Measurements from ENCODE around the gene TBC1D14.

DNA sequence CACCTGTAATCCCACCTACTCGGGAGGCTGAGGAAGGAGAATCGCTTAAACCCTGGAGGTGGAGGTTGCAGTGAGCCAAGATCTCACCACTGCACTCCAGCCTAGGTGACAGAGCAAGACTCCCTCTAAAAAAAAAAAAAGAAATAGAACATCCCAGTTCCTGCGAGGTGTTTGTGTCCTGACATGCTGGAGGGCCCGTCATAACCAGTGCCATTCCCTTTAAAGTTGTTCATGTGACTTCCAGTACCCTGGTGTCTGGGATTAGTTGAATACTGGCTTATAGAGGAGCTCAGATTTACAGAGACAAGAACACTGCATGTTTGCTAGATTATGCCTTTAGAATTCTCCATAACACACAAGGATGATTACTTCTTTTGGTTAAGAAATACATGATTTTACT lies 95.9 kb downstream of the TBC1D14 start:
- TF ChIP-seq POLR2AphosphoS5 (IDR thresholded peaks at IDR 0.05; ENCODE audit: low read depth, low read length) (no peak), TAF1 (IDR thresholded peaks at IDR 0.05; ENCODE audit: borderline replicate concordance, insufficient read depth, low read length) (no peak), FOXP2 (optimal IDR thresholded peaks at IDR 0.05; ENCODE audit: borderline replicate concordance, extremely low read depth, extremely low read length, insufficient read depth) (no peak), SIN3A (IDR thresholded peaks at IDR 0.05; ENCODE audit: borderline replicate concordance, insufficient read depth, low read length) (no peak)
- TF ChIP-seq, protein P1, sequence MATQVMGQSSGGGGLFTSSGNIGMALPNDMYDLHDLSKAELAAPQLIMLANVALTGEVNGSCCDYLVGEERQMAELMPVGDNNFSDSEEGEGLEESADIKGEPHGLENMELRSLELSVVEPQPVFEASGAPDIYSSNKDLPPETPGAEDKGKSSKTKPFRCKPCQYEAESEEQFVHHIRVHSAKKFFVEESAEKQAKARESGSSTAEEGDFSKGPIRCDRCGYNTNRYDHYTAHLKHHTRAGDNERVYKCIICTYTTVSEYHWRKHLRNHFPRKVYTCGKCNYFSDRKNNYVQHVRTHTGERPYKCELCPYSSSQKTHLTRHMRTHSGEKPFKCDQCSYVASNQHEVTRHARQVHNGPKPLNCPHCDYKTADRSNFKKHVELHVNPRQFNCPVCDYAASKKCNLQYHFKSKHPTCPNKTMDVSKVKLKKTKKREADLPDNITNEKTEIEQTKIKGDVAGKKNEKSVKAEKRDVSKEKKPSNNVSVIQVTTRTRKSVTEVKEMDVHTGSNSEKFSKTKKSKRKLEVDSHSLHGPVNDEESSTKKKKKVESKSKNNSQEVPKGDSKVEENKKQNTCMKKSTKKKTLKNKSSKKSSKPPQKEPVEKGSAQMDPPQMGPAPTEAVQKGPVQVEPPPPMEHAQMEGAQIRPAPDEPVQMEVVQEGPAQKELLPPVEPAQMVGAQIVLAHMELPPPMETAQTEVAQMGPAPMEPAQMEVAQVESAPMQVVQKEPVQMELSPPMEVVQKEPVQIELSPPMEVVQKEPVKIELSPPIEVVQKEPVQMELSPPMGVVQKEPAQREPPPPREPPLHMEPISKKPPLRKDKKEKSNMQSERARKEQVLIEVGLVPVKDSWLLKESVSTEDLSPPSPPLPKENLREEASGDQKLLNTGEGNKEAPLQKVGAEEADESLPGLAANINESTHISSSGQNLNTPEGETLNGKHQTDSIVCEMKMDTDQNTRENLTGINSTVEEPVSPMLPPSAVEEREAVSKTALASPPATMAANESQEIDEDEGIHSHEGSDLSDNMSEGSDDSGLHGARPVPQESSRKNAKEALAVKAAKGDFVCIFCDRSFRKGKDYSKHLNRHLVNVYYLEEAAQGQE (IDR thresholded peaks at IDR 0.05; ENCODE audit: insufficient read depth in 1 of 2, low read depth in 2 of 2, low read length in 2 of 2): no peak

Data from PFSK-1 (cell line).